Spleen (tissue), 7 donors: Measurements from ENCODE around the gene PARD3.

ENCODE experiments used
- POLR2A ChIP-seq, 3 donors: fragments of 450-650 bp; IDR thresholded peaks; one replicate each; pipeline ENCODE4 v1.5.1; 2017; ENCODE audit warnings: antibody characterized with exemption in 3 of 3, mild to moderate bottlenecking in 1 of 3
- POLR2AphosphoS5 ChIP-seq, 3 donors: sonication (generic); formaldehyde crosslinking; IDR thresholded peaks; one replicate each; pipeline ENCODE4 v1.5.1; 2017; ENCODE audit warnings: antibody characterized with exemption in 3 of 3
- TF ChIP-seq, protein P1 (sequence below), 11 experiments: fragments of 200-600 bp in 7 of 11; fragments of 450-650 bp in 4 of 11; sonication (generic) in 4 of 11; IDR thresholded peaks in 8 of 11; conservative IDR thresholded peaks in 3 of 11; 1 replicate in 7 of 11; 2 replicates in 4 of 11; pipeline versions ENCODE4 v1.4.0 to v1.8.0; 2016 to 2021; ENCODE audit warnings: antibody characterized with exemption in 11 of 11, inconsistent platforms in 4 of 11, mild to moderate bottlenecking in 1 of 11
- donor health status: DM: no; HTN: no; CAD: no; lungs with moderate emphysema.
- donor health status: DM: no; HTN: no; CAD: no.
- donor health status: DM: no; HTN: no; CAD: no.

GRCh38 chr10:34653530-34653929, 161.6 kb downstream of the PARD3 start:
- TF ChIP-seq POLR2A (IDR thresholded peaks at IDR 0.05) (no peak), POLR2AphosphoS5 (IDR thresholded peaks at IDR 0.05) (no peak)
- TF ChIP-seq, protein P1, sequence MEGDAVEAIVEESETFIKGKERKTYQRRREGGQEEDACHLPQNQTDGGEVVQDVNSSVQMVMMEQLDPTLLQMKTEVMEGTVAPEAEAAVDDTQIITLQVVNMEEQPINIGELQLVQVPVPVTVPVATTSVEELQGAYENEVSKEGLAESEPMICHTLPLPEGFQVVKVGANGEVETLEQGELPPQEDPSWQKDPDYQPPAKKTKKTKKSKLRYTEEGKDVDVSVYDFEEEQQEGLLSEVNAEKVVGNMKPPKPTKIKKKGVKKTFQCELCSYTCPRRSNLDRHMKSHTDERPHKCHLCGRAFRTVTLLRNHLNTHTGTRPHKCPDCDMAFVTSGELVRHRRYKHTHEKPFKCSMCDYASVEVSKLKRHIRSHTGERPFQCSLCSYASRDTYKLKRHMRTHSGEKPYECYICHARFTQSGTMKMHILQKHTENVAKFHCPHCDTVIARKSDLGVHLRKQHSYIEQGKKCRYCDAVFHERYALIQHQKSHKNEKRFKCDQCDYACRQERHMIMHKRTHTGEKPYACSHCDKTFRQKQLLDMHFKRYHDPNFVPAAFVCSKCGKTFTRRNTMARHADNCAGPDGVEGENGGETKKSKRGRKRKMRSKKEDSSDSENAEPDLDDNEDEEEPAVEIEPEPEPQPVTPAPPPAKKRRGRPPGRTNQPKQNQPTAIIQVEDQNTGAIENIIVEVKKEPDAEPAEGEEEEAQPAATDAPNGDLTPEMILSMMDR (IDR thresholded peaks at IDR 0.05 in 8 of 11, conservative IDR thresholded peaks at IDR 0.05 in 3 of 11), result no peak
